ENCODE results near the gene RALGAPA2. TPM values are rescaled to one million over a fixed set of nuclear protein-coding genes. Genes with fewer than 3 reads are reported as not detected.

RALGAPA2 gene
- total and polyA plus RNA-seq, 2 donors from 2014 or later, result 5.9 to 66.7 TPM

DNA sequence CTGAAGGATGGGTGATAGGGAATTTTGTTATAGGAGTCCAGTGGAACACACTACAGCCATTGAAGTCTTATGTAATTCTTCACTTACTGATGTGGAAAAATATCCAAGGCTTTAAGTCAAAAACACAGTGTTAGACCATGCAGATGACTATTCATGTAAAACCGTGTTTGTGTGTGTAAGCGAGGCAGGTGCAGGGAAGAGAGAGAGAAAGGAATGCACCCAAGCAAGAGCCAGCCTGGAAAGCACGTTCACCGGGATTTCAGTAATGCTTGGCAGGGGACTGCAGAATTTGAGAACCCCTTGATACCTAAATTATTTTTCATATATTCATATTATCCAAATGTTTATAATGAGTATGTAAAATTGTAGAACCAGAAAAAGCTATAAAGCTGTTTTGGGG, 17.9 kb downstream of the RALGAPA2 start:
- Histone ChIP-seq H3K27me3 (ENCODE audit: control insufficient read depth, insufficient read depth, low read length) (no peaks in the 10 kb centered on the region), H3K9ac (ENCODE audit: low read length in 3 of 3) (no peak overlapping the region), H3K4me1 (ENCODE audit: control insufficient read depth in 2 of 3, insufficient read depth in 2 of 3, low read depth in 1 of 3, low read length in 3 of 3) (no peaks in the 10 kb centered on the region), H3K27ac (ENCODE audit: low read depth in 2 of 2, low read length in 2 of 2) (no peak overlapping the region), H3K4me3 (ENCODE audit: low read length in 3 of 3) (no peak overlapping the region), H3K9me3 (ENCODE audit: control insufficient read depth in 2 of 3, insufficient read depth in 1 of 3, low read length in 3 of 3) (no peaks in the 10 kb centered on the region), H3K36me3 (ENCODE audit: control insufficient read depth in 2 of 3, insufficient read depth in 3 of 3, low read length in 3 of 3) (no peaks in the 10 kb centered on the region)
- no peak for FAIRE-seq
- peak in 3 of 5 donors; percentile 14 to 66 (median 62) for DNase-seq
- intact Hi-C loops (cut with DNase I), result no loop called here
- TF ChIP-seq, protein P1, sequence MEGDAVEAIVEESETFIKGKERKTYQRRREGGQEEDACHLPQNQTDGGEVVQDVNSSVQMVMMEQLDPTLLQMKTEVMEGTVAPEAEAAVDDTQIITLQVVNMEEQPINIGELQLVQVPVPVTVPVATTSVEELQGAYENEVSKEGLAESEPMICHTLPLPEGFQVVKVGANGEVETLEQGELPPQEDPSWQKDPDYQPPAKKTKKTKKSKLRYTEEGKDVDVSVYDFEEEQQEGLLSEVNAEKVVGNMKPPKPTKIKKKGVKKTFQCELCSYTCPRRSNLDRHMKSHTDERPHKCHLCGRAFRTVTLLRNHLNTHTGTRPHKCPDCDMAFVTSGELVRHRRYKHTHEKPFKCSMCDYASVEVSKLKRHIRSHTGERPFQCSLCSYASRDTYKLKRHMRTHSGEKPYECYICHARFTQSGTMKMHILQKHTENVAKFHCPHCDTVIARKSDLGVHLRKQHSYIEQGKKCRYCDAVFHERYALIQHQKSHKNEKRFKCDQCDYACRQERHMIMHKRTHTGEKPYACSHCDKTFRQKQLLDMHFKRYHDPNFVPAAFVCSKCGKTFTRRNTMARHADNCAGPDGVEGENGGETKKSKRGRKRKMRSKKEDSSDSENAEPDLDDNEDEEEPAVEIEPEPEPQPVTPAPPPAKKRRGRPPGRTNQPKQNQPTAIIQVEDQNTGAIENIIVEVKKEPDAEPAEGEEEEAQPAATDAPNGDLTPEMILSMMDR (IDR thresholded peaks at IDR 0.05; ENCODE audit: borderline replicate concordance, extremely low read depth, insufficient read depth), result no peak

DNA sequence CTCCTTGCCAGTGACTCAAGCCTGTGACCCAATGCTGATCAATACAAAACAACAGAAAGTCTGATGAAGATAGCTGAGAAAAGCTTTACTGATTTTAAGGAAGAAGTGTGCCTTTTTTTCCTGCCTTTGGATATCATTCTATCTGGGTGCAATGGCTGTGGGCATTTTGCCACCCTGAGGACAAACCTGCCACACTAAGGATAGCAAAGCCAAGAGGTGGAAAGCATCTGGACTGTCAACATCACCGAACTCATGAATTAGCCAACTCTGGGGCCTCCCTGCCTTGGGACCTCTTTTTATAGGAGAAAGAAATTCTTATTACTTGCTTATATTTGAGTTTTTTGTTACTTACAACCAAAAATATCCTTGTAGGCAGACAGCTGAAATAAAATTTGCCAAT, 19.9 kb downstream of the RALGAPA2 start:
- TF ChIP-seq, protein P1 (IDR thresholded peaks at IDR 0.05; ENCODE audit: borderline replicate concordance, extremely low read depth, insufficient read depth), result no peak
- H3K9me3 ChIP-seq (ENCODE audit: control insufficient read depth in 2 of 3, insufficient read depth in 1 of 3, low read length in 3 of 3), result no peaks in the 10 kb centered on the region
- H3K27me3 ChIP-seq (ENCODE audit: control insufficient read depth, insufficient read depth, low read length), result no peaks in the 10 kb centered on the region
- H3K9ac ChIP-seq (ENCODE audit: low read length in 3 of 3), result no peak overlapping the region
- no peaks in the 10 kb centered on the region for H3K36me3 ChIP-seq (ENCODE audit: control insufficient read depth in 2 of 3, insufficient read depth in 3 of 3, low read length in 3 of 3)
- DNase-seq (no peak), FAIRE-seq (no peak)
- H3K27ac ChIP-seq (ENCODE audit: low read depth in 2 of 2, low read length in 2 of 2), result no peak overlapping the region
- intact Hi-C loops (cut with DNase I), result no loop called here
- H3K4me1 ChIP-seq (ENCODE audit: control insufficient read depth in 2 of 3, insufficient read depth in 2 of 3, low read depth in 1 of 3, low read length in 3 of 3), result no peaks in the 10 kb centered on the region
- no peak overlapping the region for H3K4me3 ChIP-seq (ENCODE audit: low read length in 3 of 3)

DNA sequence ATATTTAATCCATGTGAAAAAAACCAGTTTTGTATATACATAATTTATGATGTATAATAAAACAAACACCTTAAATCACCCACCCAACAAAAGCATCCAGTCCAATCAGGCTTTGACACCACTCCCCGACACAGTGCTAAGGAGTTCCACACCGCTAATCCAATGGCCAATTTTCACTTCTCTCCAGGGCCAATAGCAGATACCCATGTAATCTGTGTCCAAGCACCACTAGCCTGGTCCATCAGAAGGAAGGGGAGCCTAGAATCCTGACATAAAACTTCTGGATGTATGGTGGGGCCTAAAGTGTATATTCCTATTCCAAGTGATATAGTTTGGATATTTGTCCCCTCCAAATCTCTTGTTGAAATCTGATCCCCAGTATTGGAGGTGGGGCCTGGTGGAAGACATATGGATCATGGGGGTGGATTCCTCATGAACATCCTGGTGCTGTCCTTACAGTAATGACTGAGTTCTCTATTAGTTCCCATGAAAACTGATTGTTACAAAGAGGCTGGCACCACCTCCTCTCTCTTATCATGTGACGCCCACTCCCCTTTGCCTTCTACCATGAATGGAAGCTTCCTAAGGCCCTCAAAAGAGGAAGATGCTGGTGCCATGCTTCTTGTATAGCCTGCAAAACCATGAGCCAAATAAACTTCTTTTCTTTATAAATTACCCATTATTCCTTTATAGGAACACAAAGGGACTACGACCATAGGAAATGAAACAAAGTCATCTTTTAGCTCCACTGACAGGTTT, 20.8 kb downstream of the RALGAPA2 start:
- H3K9me3 ChIP-seq (ENCODE audit: control insufficient read depth in 2 of 3, insufficient read depth in 1 of 3, low read length in 3 of 3), result no peaks in the 10 kb centered on the region
- intact Hi-C loops (cut with DNase I), result no loop called here
- DNase-seq (no peak), FAIRE-seq (no peak)
- no peak overlapping the region for H3K9ac ChIP-seq (ENCODE audit: low read length in 3 of 3)
- no peak overlapping the region for H3K4me3 ChIP-seq (ENCODE audit: low read length in 3 of 3)
- H3K27me3 ChIP-seq (ENCODE audit: control insufficient read depth, insufficient read depth, low read length), result no peaks in the 10 kb centered on the region
- TF ChIP-seq, protein P1 (IDR thresholded peaks at IDR 0.05; ENCODE audit: borderline replicate concordance, extremely low read depth, insufficient read depth), result no peak
- H3K36me3 ChIP-seq (ENCODE audit: control insufficient read depth in 2 of 3, insufficient read depth in 3 of 3, low read length in 3 of 3), result no peaks in the 10 kb centered on the region
- no peak overlapping the region for H3K27ac ChIP-seq (ENCODE audit: low read depth in 2 of 2, low read length in 2 of 2)
- no peaks in the 10 kb centered on the region for H3K4me1 ChIP-seq (ENCODE audit: control insufficient read depth in 2 of 3, insufficient read depth in 2 of 3, low read depth in 1 of 3, low read length in 3 of 3)

Measured in kidney (tissue), 14 donors.